ENCODE data around the gene COP1.
"Not testable (repeated sequence)": the region's sequence is repeated elsewhere in the genome, so short reads cannot be mapped to it uniquely, and the experiment has no call there.

Gene COP1

DNA sequence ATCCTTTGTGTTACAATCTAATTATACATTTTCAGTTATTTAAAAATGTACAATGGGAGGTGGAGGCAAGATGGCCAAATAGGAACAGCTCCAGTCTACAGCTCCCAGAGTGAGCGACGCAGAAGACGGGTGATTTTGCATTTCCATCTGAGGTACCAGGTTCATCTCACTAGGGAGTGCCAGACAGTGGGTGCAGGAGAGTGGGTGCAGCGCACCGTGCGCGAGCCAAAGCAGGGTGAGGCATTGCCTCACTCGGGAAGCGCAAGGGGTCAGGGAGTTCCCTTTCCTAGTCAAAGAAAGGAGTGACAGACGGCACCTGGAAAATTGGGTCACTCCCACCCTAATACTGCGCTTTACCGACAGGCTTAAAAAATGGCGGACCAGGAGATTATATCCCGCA, 214.9 kb downstream of the COP1 start:
- WGBS: 93% methylated on average over 14 of the region's 14 CpGs
- H3K4me3 ChIP-seq (ENCODE audit: low read length); H3K27ac ChIP-seq (ENCODE audit: low read depth, low read length); H3K9me3 ChIP-seq (ENCODE audit: insufficient read depth, low read depth, low read length); H3K9ac ChIP-seq (ENCODE audit: low read depth, low read length); H3K4me1 ChIP-seq (ENCODE audit: insufficient read depth, low read length); H3K27me3 ChIP-seq (ENCODE audit: insufficient read depth, low read length): not testable (repeated sequence)
- H3K36me3 ChIP-seq (ENCODE audit: insufficient read depth, low read length): peaks cover 21% of the 10 kb centered on the region

DNA sequence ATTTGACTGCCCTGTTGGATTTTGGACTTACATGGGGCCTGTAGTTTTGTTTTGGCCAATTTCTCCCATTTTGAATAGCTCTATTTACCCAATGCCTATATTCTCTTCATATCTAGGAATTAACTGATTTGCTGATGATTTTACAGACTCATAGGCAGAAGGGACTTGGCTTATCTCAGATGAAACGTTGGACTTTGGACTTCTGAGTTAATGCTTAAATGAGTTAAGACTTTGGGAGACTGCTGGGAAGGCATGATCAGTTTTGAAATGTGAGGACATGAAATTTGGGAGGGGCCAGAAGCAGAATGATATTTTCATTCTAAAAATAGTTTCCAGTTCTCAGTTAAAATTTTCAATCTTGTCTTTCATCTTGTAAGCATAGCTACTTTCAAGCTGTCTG, 222.3 kb downstream of the COP1 start:
- Histone ChIP-seq H3K4me1 (ENCODE audit: insufficient read depth, low read length) (no peaks in the 10 kb centered on the region), H3K27me3 (ENCODE audit: insufficient read depth, low read length) (no peaks in the 10 kb centered on the region), H3K27ac (ENCODE audit: low read depth, low read length) (no peak overlapping the region), H3K9ac (ENCODE audit: low read depth, low read length) (no peak overlapping the region), H3K4me3 (ENCODE audit: low read length) (no peak overlapping the region), H3K9me3 (ENCODE audit: insufficient read depth, low read depth, low read length) (peaks cover 16% of the 10 kb centered on the region; the same call in 1 of the 2 replicates), H3K36me3 (ENCODE audit: insufficient read depth, low read length) (peaks cover 73% of the 10 kb centered on the region)
- 86% methylated on average over 1 of the region's 1 CpG for WGBS

DNA sequence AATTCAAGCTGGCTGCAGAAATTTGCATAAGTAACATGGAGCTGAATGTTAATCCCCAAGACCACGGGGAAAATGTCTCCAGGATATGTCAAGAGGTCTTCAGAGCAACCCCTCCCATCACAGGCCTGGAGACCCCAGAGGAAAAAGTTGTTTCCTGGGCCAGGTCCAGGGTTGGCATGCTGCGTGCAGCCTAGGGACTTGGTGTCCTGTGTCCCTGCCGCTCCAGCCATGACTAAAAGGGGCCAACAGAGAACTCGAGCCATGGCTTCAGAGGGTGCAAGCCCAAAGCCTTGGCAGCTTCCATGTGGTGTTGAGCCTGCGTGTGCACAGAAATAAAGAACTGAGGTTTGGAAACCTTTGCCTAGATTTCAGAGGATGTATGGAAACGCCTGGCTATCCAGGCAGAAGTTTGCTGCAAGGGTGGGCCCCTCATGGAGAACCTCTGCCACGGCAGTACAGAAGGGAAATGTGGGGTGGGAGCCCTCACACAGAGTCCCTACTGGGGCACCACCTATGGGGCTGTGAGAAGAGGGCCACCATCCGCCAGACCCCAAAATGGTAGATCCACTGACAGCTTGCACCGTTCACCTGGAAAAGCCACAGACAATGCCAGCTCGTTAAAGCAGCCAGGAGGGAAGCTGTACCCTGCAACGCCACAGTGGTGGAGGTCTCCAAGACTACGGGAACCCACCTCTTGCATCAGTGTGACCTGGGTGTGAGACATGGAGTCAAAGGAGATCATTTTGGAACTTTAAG, 222.9 kb downstream of the COP1 start:
- no peaks in the 10 kb centered on the region for H3K4me1 ChIP-seq (ENCODE audit: insufficient read depth, low read length)
- peaks cover 16% of the 10 kb centered on the region; the same call in 1 of the 2 replicates for H3K9me3 ChIP-seq (ENCODE audit: insufficient read depth, low read depth, low read length)
- peaks cover 76% of the 10 kb centered on the region for H3K36me3 ChIP-seq (ENCODE audit: insufficient read depth, low read length)
- no peak overlapping the region for H3K9ac ChIP-seq (ENCODE audit: low read depth, low read length)
- no peaks in the 10 kb centered on the region for H3K27me3 ChIP-seq (ENCODE audit: insufficient read depth, low read length)
- 96% methylated on average over 12 of the region's 12 CpGs for WGBS
- H3K4me3 ChIP-seq (ENCODE audit: low read length): no peak overlapping the region
- H3K27ac ChIP-seq (ENCODE audit: low read depth, low read length): no peak overlapping the region

DNA sequence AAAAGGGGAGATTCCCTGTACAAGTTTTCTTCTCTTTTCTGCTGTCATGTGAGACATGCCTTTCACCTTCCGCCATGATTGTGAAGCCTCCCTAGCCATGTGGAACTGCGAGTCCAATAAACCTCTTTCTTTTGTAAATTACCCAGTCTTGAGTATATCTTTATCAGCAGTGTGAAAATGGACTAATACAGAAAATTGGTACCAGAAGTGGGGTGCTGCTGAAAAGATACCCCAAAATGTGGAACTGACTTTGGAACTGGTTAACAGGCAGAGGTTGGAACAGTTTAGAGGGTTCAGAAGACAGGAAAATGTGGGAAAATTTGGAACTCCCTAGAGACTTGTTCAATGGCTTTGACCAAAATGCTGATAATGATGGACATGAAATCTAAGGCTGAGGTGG, 223.7 kb downstream of the COP1 start:
- peaks cover 16% of the 10 kb centered on the region; the same call in 1 of the 2 replicates for H3K9me3 ChIP-seq (ENCODE audit: insufficient read depth, low read depth, low read length)
- H3K4me3 ChIP-seq (ENCODE audit: low read length); H3K4me1 ChIP-seq (ENCODE audit: insufficient read depth, low read length); H3K27ac ChIP-seq (ENCODE audit: low read depth, low read length); H3K27me3 ChIP-seq (ENCODE audit: insufficient read depth, low read length); H3K9ac ChIP-seq (ENCODE audit: low read depth, low read length): not testable (repeated sequence)
- WGBS: 87% methylated on average over 2 of the region's 2 CpGs
- H3K36me3 ChIP-seq (ENCODE audit: insufficient read depth, low read length): peaks cover 72% of the 10 kb centered on the region

DNA sequence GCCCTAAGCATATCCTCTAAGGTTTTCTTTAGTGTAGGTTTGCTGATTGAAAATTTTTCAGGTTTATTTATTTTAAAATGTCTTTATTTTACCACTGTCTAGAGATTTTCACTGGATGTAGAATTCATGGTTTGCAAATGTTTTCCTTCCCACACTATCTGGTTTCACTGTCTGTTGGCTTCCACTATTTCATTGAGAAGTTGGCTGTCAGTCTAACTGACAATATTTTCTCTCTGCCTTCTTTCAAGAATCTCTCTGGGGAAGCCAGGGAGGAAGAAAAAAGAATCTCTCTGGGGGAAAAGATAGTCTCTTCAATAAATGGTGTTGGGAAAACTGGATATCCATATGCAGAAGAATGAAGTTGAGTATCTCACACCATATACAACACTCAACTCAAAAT, 226.0 kb downstream of the COP1 start:
- Histone ChIP-seq H3K27me3 (ENCODE audit: insufficient read depth, low read length) (no peaks in the 10 kb centered on the region), H3K4me1 (ENCODE audit: insufficient read depth, low read length) (no peaks in the 10 kb centered on the region), H3K36me3 (ENCODE audit: insufficient read depth, low read length) (peaks cover 52% of the 10 kb centered on the region), H3K9me3 (ENCODE audit: insufficient read depth, low read depth, low read length) (peaks cover 16% of the 10 kb centered on the region; the same call in 1 of the 2 replicates), H3K9ac (ENCODE audit: low read depth, low read length) (no peak overlapping the region), H3K4me3 (ENCODE audit: low read length) (no peak overlapping the region), H3K27ac (ENCODE audit: low read depth, low read length) (no peak overlapping the region)

DNA sequence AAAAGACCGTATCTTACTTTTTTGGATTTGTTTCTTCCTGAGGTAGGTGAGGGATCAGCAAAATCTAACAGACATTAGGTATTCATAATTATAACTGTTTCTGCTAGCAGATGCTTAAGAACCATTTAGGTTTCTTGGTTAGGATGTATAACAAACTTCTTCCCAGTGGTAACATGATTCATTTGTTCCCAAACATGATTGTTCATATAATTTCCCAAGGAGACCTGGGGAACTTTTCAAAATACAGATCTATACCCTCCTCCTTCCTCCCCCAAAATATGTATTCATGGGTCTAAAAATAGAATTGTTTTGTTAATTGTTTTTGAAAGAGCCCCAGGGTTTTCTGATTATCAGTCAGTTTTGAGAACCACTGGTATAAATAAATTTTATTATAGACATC, 228.2 kb downstream of the COP1 start:
- no peaks in the 10 kb centered on the region for H3K27me3 ChIP-seq (ENCODE audit: insufficient read depth, low read length)
- no peak overlapping the region for H3K4me3 ChIP-seq (ENCODE audit: low read length)
- no CpG with 5 or more reads among the region's 1 CpG for WGBS
- H3K36me3 ChIP-seq (ENCODE audit: insufficient read depth, low read length): peaks cover 31% of the 10 kb centered on the region
- H3K27ac ChIP-seq (ENCODE audit: low read depth, low read length): no peak overlapping the region
- no peaks in the 10 kb centered on the region for H3K4me1 ChIP-seq (ENCODE audit: insufficient read depth, low read length)
- no peak overlapping the region for H3K9ac ChIP-seq (ENCODE audit: low read depth, low read length)
- H3K9me3 ChIP-seq (ENCODE audit: insufficient read depth, low read depth, low read length): peaks cover 10% of the 10 kb centered on the region; the same call in 1 of the 2 replicates

DNA sequence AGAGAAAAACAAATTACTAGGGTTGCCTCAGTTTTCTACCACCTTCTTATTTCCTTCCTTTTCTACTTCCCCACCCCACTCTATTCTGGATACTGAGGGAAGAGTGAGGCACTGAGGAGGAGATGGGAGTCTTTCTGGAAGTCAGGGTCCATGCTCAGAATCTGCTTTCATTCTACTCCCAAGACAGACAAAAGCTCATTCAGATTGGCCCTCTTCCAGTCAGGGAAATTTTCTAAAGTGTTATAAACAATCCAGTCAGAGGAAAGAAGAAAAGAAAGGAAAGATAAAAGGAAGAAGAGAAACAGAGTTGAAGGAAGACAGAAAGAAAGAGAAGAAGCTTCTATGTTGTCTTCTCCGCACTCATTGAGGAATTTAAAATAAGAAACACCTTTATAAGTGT, 228.6 kb downstream of the COP1 start:
- Histone ChIP-seq H3K4me3 (ENCODE audit: low read length) (no peak overlapping the region), H3K4me1 (ENCODE audit: insufficient read depth, low read length) (no peaks in the 10 kb centered on the region), H3K27ac (ENCODE audit: low read depth, low read length) (no peak overlapping the region), H3K9ac (ENCODE audit: low read depth, low read length) (no peak overlapping the region), H3K9me3 (ENCODE audit: insufficient read depth, low read depth, low read length) (peaks cover 5% of the 10 kb centered on the region; the same call in 1 of the 2 replicates), H3K36me3 (ENCODE audit: insufficient read depth, low read length) (peaks cover 27% of the 10 kb centered on the region), H3K27me3 (ENCODE audit: insufficient read depth, low read length) (no peaks in the 10 kb centered on the region)
- WGBS: 83% methylated on average over 1 of the region's 1 CpG

DNA sequence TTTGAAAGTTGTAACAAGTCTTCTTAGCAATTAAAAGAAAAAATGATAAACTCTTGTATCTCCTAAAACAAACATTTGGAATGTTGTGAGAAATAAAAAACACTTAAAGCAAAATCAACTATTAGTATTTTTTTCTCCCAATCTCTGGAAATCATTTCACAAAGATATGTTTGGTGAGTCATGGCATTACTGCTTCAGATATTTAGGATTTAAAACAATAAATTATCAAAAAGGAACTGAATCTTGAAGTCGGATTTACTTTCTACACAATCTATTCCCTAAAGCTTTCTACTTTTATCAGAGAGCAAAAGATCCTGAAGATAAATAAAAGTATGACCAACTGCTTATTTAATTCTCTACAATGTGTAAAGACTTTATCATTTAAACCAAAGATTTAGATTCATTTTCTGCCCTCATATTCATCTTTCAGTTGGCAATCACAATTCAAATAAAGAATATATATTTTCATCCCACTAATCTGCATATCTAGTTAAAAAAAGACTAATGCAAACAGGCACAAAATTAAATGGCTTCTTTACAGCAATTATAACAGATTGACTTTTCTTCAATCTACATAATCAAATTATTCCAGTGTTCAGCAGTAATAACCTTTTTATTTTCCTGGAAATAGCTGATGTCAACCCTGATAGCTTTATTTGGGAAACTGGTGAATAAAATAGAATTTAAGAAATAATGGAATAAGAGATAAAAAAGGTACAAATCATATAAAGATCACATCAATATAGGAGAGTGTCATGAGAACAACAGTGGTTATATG, 230.0 kb downstream of the COP1 start:
- Histone ChIP-seq H3K4me1 (ENCODE audit: insufficient read depth, low read length) (no peaks in the 10 kb centered on the region), H3K27ac (ENCODE audit: low read depth, low read length) (no peak overlapping the region), H3K27me3 (ENCODE audit: insufficient read depth, low read length) (no peaks in the 10 kb centered on the region), H3K9me3 (ENCODE audit: insufficient read depth, low read depth, low read length) (no peaks in the 10 kb centered on the region), H3K9ac (ENCODE audit: low read depth, low read length) (no peak overlapping the region), H3K36me3 (ENCODE audit: insufficient read depth, low read length) (peaks cover 12% of the 10 kb centered on the region; the same call in 1 of the 2 replicates), H3K4me3 (ENCODE audit: low read length) (no peak overlapping the region)
- WGBS: no CpG with 5 or more reads among the region's 1 CpG

DNA sequence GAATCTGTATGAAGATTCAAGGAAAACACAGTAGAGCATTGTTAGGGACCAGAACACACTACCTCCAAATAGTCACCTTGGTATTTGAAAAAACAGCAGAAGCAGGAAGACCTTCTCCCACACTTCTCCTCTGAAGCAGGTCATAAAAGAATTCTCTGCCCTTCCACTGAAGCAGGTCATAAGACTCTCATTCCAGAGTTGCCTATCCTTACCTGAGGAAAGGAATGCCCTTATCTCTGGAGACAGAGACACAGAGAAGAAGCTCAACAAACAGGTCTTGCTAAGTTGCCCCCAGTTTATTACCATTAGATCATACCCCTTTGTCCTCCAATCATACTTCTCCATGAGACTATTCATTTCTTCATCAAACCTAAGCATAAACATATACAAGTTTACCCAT, 237.9 kb downstream of the COP1 start:
- Histone ChIP-seq H3K27ac (ENCODE audit: low read depth, low read length) (no peak overlapping the region), H3K9me3 (ENCODE audit: insufficient read depth, low read depth, low read length) (no peaks in the 10 kb centered on the region), H3K9ac (ENCODE audit: low read depth, low read length) (no peak overlapping the region), H3K4me3 (ENCODE audit: low read length) (no peak overlapping the region), H3K4me1 (ENCODE audit: insufficient read depth, low read length) (peaks cover 12% of the 10 kb centered on the region), H3K36me3 (ENCODE audit: insufficient read depth, low read length) (peaks cover 16% of the 10 kb centered on the region), H3K27me3 (ENCODE audit: insufficient read depth, low read length) (no peaks in the 10 kb centered on the region)

DNA sequence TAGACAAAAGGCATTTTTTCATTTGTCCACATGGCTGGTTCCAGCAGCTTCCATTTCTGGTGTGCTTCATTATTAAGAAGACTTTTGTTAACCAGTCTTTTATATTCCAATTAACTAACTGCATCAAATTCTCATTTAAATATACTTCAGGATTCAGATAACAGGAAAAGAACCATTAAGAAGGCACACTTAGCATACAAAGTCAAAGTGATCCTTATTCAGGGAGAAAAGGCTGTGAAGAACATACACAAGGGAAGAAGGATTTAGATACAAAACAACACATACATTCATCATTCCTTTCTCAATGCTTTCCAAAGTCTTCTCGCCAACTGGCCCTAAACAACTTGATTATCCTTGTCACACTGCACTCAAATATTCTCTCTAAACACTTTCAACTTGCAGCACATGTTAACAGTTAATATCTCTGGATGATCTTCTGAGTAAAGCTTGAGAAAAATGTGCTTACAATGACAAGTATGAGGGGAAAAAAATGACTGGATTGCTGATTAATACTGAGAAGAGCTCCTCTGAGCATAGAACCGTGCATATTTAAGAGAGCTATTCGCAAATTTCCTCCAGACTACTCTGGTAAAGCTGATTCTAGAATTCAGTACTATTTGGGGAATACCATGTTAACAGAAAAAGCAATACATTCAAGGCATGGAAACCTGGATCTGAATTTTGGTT, 238.5 kb downstream of the COP1 start:
- 83% methylated on average over 3 of the region's 3 CpGs for WGBS
- no peak overlapping the region for H3K4me3 ChIP-seq (ENCODE audit: low read length)
- no peaks in the 10 kb centered on the region for H3K27me3 ChIP-seq (ENCODE audit: insufficient read depth, low read length)
- H3K9me3 ChIP-seq (ENCODE audit: insufficient read depth, low read depth, low read length): no peaks in the 10 kb centered on the region
- peaks cover 12% of the 10 kb centered on the region for H3K4me1 ChIP-seq (ENCODE audit: insufficient read depth, low read length)
- peaks cover 16% of the 10 kb centered on the region for H3K36me3 ChIP-seq (ENCODE audit: insufficient read depth, low read length)
- H3K9ac ChIP-seq (ENCODE audit: low read depth, low read length): no peak overlapping the region
- no peak overlapping the region for H3K27ac ChIP-seq (ENCODE audit: low read depth, low read length)

DNA sequence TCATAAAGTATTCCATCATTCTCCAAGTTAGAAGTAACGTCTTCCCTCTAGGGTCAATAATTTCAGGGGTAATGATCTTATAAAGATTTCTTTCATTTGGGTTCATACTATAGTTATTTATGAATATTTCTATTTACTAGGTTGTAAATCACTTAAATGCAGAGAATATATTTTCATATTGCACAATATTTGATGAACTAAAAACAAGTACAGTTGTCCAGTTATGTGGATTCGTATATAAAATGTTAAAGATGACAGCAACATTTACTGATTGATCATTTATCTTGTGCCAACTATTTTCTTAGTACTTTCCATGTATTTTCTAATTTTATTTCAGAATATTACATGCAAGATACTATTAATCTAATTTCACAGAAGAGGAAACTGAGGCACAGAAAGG, 243.3 kb downstream of the COP1 start:
- H3K9ac ChIP-seq (ENCODE audit: low read depth, low read length): no peak overlapping the region
- H3K4me3 ChIP-seq (ENCODE audit: low read length): no peak overlapping the region
- peaks cover 6% of the 10 kb centered on the region; the same call in 1 of the 2 replicates for H3K36me3 ChIP-seq (ENCODE audit: insufficient read depth, low read length)
- H3K4me1 ChIP-seq (ENCODE audit: insufficient read depth, low read length): peaks cover 6% of the 10 kb centered on the region
- H3K27me3 ChIP-seq (ENCODE audit: insufficient read depth, low read length): no peaks in the 10 kb centered on the region
- no peaks in the 10 kb centered on the region for H3K9me3 ChIP-seq (ENCODE audit: insufficient read depth, low read depth, low read length)
- WGBS: 100% methylated on average over 1 of the region's 2 CpGs
- H3K27ac ChIP-seq (ENCODE audit: low read depth, low read length): no peak overlapping the region

Measured in HUES64 (cell line).